Stomach (tissue), 9 donors: Measurements from ENCODE around the gene KIAA0232. TPM values are rescaled to one million over a fixed set of nuclear protein-coding genes. Genes with fewer than 3 reads are reported as not detected.

Experiments
- DNase-seq, 2 donors: peaks; one replicate each; pipeline versions ENCODE4 v3.0.0 to v3.0.0-alpha.2; 2013 to 2019
- H3K27ac ChIP-seq, 5 donors: fragments of 200-600 bp in 4 of 5; sonication (generic) in 4 of 5; one replicate each; pipeline ENCODE4 v1.5.1; 2013 to 2019; ENCODE audit warnings: mild to moderate bottlenecking in 1 of 5, moderate library complexity in 1 of 5
- H3K27me3 ChIP-seq, 3 donors: fragments of 200-600 bp; sonication (generic); one replicate each; pipeline ENCODE4 v1.5.1; 2017 to 2019; ENCODE audit warnings: mixed run types in 1 of 3
- H3K36me3 ChIP-seq, 4 donors: fragments of 200-600 bp; sonication (generic); 1 replicate in 3 of 4; 2 replicates in 1 of 4; pipeline ENCODE4 v1.5.1; 2016 to 2019
- H3K4me1 ChIP-seq, 4 donors: fragments of 200-600 bp; sonication (generic); one replicate each; pipeline ENCODE4 v1.5.1; 2016 to 2019
- H3K4me3 ChIP-seq, 4 donors: fragments of 200-600 bp; sonication (generic) in 3 of 4; one replicate each; pipeline ENCODE4 v1.5.1; 2016 to 2019; ENCODE audit warnings: mild to moderate bottlenecking in 1 of 4
- H3K9me3 ChIP-seq, 4 donors: fragments of 200-600 bp; sonication (generic); one replicate each; pipeline ENCODE4 v1.5.1; 2016 to 2019
- CTCF ChIP-seq, 7 experiments: fragments of 450-650 bp in 4 of 7; fragments of 200-600 bp in 3 of 7; sonication (generic) in 3 of 7; IDR thresholded peaks; one replicate each; pipeline ENCODE4 v1.5.1; 2016 to 2019; ENCODE audit warnings: antibody characterized with exemption in 7 of 7, control low read depth in 2 of 7, mild to moderate bottlenecking in 1 of 7
- EP300 ChIP-seq: sonication (generic); formaldehyde crosslinking; IDR thresholded peaks from one replicate; pipeline ENCODE4 v1.6.1; 2017; ENCODE audit warnings: antibody characterized with exemption
- POLR2A ChIP-seq, 4 donors: fragments of 450-650 bp; IDR thresholded peaks; one replicate each; pipeline ENCODE4 v1.6.1; 2016; ENCODE audit warnings: antibody characterized with exemption in 4 of 4, control low read depth in 2 of 4, mild to moderate bottlenecking in 1 of 4, moderate library complexity in 1 of 4
- POLR2AphosphoS5 ChIP-seq, 3 donors: sonication (generic); formaldehyde crosslinking; IDR thresholded peaks; one replicate each; pipeline ENCODE4 v1.6.1; 2016; ENCODE audit warnings: antibody characterized with exemption in 3 of 3
- WGBS, 5 donors: extraction: QIAGEN DNeasy Blood & Tissue Kit in 3 of 5; methylation state at CpG; one replicate each; pipeline versions ENCODE4 v1.1.5 to v1.1.7; 2013 to 2018; 5-methylcytosine and 5-hydroxymethylcytosine counted together
- intact Hi-C: fragments of 100-400 bp; cut with DNase I; formaldehyde crosslinking; loops from one replicate; pipeline ENCODE4 v1.15.1; 2023; ENCODE audit warnings: low total_unique reads
- polyA plus RNA-seq, 3 donors: library from polyadenylated mRNA; stranded (reverse); fragments of 200-250 nt; gene quantifications; one replicate each; pipeline ENCODE4 v1.2.3, GENCODE V29; 2013
- total RNA-seq, 5 donors: library from RNA; depleted of rRNA; stranded (reverse); fragments of >200 nt; gene quantifications; one replicate each; pipeline versions ENCODE4 v1.1.0 to v1.2.3, GENCODE V29; 2014 to 2016
- donor health status: healthy with polysubstance abuse.
- donor health status: Bipolar disorder and iron deficiency.
- donor health status: healthy.

The KIAA0232 gene
- total and polyA plus RNA-seq, 8 donors = 5.1 to 48.1 (median 9.9) TPM

DNA sequence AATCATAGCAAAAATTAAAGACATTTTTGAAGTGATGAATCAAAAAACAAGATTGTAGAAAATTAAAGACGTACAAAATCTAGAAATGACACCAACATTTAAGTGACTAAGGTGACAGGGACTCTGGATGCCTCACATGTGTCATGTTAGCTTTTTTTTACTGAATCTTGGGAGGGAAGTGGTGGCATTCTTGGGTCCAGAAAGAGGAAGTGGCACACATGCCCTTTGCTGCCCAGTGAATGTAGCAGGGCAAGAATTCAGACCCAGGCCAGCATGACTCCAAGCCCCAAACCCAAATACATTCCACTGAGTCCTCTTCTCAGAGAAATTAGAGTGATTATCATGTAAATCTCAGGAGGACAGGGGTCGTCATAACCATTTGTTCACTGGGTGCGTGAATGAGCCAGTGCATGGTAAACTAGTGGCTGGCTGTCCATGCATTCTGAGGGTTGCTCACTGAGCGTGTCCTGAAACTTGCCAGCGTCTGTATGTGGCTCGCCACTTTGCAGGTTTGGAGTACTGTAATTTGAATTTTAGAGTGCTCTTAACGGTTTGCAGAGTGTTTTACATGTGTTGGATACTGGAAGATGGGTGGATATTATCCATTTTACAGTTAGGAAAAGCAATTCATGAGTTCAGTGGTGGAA is 71.7 kb downstream of the KIAA0232 start:
- 84 to 90% (median 89%) methylated on average over 7 of the region's 7 CpGs for WGBS, 5 donors
- Histone ChIP-seq H3K27ac (no peak overlapping the region), H3K36me3 (peaks cover 6 to 50% (median 40%) of the 10 kb centered on the region in 4 donors), H3K9me3 (peaks cover 0 to 8% (median 3%) of the 10 kb centered on the region in 4 donors), H3K4me1 (peaks cover 0 to 50% (median 13%) of the 10 kb centered on the region in 4 donors), H3K27me3 (no peaks in the 10 kb centered on the region), H3K4me3 (no peak overlapping the region)
- TF ChIP-seq POLR2AphosphoS5 (IDR thresholded peaks at IDR 0.05) (no peak), CTCF (IDR thresholded peaks at IDR 0.05) (no peak), EP300 (no peak), POLR2A (IDR thresholded peaks at IDR 0.05) (no peak)
- intact Hi-C loops = no loop called here
- DNase-seq = no peak

DNA sequence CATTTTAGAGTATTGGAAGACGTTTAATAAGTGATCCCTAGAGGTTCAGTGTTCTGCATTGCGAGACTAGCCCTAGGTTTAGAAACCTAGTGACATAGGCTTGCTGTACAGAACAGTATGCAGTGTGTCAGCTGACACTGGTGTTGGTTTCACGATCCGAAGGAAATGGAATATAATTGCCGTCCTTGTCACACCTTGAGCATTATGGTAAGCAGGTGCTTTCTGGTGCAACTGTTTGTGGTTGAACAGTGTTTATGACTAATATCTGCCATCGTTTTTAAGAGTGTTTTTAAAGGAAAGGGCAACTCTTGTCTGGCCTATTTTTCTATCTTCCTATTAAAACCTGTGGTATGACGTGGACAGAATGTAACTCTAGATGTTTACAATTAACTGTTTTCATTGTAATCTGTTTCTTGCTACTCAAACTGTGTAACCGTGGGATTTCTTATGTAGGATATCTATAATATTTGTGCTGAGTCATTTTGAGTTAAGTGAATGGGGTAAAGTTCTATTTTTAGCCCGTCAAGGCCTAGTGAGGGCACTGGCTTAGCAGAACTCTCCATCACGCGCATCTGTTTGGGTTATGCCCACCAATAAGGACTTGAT is 73.3 kb downstream of the KIAA0232 start:
- no peaks in the 10 kb centered on the region for H3K27me3 ChIP-seq
- TF ChIP-seq CTCF (IDR thresholded peaks at IDR 0.05) = no peak
- TF ChIP-seq POLR2A (IDR thresholded peaks at IDR 0.05) = no peak
- no peak for TF ChIP-seq POLR2AphosphoS5 (IDR thresholded peaks at IDR 0.05)
- TF ChIP-seq EP300 = no peak
- 50 to 66% (median 62%) methylated on average over 11 of the region's 11 CpGs for WGBS, 5 donors
- H3K4me3 ChIP-seq = no peak overlapping the region
- intact Hi-C loops = no loop called here
- peak in 1 of 2 donors; percentile 57 for DNase-seq
- H3K27ac ChIP-seq = peak overlapping the region in 4 of 5 donors; percentile 3 to 60 (median 11)
- H3K4me1 ChIP-seq = peaks cover 0 to 50% (median 13%) of the 10 kb centered on the region in 4 donors
- peaks cover 0 to 8% (median 3%) of the 10 kb centered on the region in 4 donors for H3K9me3 ChIP-seq
- H3K36me3 ChIP-seq = peaks cover 11 to 57% (median 47%) of the 10 kb centered on the region in 4 donors

DNA sequence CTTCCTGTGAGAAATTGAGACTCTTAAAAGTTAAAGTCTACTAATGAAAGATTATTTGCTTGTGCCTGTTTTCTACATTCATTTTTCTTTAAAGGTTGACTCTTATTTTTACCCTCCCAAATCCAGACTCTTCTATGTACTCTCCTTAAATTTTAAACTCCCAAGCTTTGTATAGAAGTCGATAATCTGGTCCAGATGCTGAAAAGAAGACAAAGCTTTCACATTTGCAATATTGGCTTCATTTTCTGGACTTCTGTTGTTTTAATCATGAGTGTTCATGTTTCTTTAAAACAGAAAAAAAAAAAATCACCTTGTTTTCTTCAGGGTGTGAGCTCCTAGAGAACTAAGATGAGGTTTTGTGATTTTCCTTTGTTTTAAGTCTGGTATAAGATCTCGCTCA is 73.9 kb downstream of the KIAA0232 start:
- Histone ChIP-seq H3K27me3 (no peaks in the 10 kb centered on the region), H3K4me1 (peaks cover 0 to 50% (median 13%) of the 10 kb centered on the region in 4 donors), H3K36me3 (peaks cover 17 to 60% (median 53%) of the 10 kb centered on the region in 4 donors), H3K27ac (peak overlapping the region in 4 of 5 donors; percentile 3 to 60 (median 11)), H3K4me3 (no peak overlapping the region), H3K9me3 (peaks cover 0 to 8% (median 3%) of the 10 kb centered on the region in 4 donors)
- 90 to 95% (median 94%) methylated on average over 2 of the region's 2 CpGs for WGBS, 5 donors
- TF ChIP-seq CTCF (IDR thresholded peaks at IDR 0.05) (no peak), POLR2A (IDR thresholded peaks at IDR 0.05) (no peak), EP300 (no peak), POLR2AphosphoS5 (IDR thresholded peaks at IDR 0.05) (no peak)
- DNase-seq = no peak
- intact Hi-C loops = no loop called here

- TF ChIP-seq POLR2AphosphoS5 (IDR thresholded peaks at IDR 0.05) (no peak), CTCF (IDR thresholded peaks at IDR 0.05) (no peak), EP300 (no peak), POLR2A (IDR thresholded peaks at IDR 0.05) (no peak)
- no peak overlapping the region for H3K4me3 ChIP-seq
- peaks cover 24 to 62% (median 56%) of the 10 kb centered on the region in 4 donors for H3K36me3 ChIP-seq
- H3K4me1 ChIP-seq = peaks cover 0 to 50% (median 13%) of the 10 kb centered on the region in 4 donors
- H3K27ac ChIP-seq = peak overlapping the region in 1 of 5 donors; percentile 60
- DNase-seq = no peak
- H3K9me3 ChIP-seq = peaks cover 0 to 6% (median 2%) of the 10 kb centered on the region in 4 donors
- H3K27me3 ChIP-seq = no peaks in the 10 kb centered on the region
- intact Hi-C loops = no loop called here
- 85 to 94% (median 89%) methylated on average over 6 of the region's 6 CpGs for WGBS, 5 donors
Observed at GRCh38 chr4:6857009-6857882, 74.7 kb downstream of the KIAA0232 start.
